HG03066 (cell line): ENCODE results near the gene ZDHHC4.
A peak's percentile ranks its signal among the peaks of the same experiment; 100 is the strongest.
"Not testable (repeated sequence)": the region's sequence is repeated elsewhere in the genome, so short reads cannot be mapped to it uniquely, and the experiment has no call there.

Source experiments
- ATAC-seq: cut with Tn5 transposase; IDR thresholded peaks from one replicate; pipeline ENCODE4 v1.9.1; 2021; ENCODE audit warnings: low read depth; ENCODE audit not compliant: unreplicated experiment

Gene ZDHHC4

GRCh38 chr7:6631605-6632004, 54.4 kb downstream of the ZDHHC4 start:
- no peak for ATAC-seq

GRCh38 chr7:6634021-6634420, 56.8 kb downstream of the ZDHHC4 start:
- no peak for ATAC-seq

- not testable (repeated sequence) for ATAC-seq
Measured at GRCh38 chr7:6634971-6635370, 57.7 kb downstream of the ZDHHC4 start.

GRCh38 chr7:6636741-6637543, 59.7 kb downstream of the ZDHHC4 start, which contains the start of gene ZNF316:
Gene ZNF316 (plus strand): TSS chr7:6637318. CDS start chr7:6642410, 5,092 bp downstream.
- peak; percentile 66 for ATAC-seq

GRCh38 chr7:6637544-6638229, 60.4 kb downstream of the ZDHHC4 start:
- peak; percentile 80 for ATAC-seq
